Measurements from ENCODE around the gene FOXP1. TPM values are rescaled to one million over a fixed set of nuclear protein-coding genes. Genes with fewer than 3 reads are reported as not detected.

FOXP1 gene
- total RNA-seq, 1 donor from 2014 or later, result 107 TPM

DNA sequence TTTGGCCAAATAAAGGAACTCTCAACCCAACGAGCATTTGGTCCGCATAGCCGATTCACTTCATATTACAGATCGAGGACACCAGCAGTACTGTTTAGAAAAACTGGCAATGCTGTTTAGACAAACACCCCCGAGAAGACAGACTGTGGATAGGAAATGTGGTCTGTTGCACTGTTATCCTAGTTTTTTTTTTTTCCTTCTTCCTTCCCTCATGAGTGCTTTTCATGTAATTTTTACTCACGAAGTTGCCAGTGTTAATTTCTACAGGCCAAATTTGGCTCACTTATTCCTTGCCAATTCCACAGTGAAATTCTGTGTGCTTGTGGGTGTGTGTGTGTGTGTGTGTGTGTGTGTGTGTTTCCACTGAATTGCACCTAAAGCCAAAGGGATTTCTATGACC is 165.7 kb downstream of the FOXP1 start:
- Mint-ChIP-seq H3K9me3 (ENCODE audit: unreplicated experiment) (no peaks in the 10 kb centered on the region), H3K4me3 (ENCODE audit: unreplicated experiment) (no peak overlapping the region), H3K27ac (ENCODE audit: unreplicated experiment) (no peak overlapping the region), H3K27me3 (ENCODE audit: low read depth, unreplicated experiment) (no peaks in the 10 kb centered on the region), H3K36me3 (ENCODE audit: low read depth, unreplicated experiment) (peaks cover 3% of the 10 kb centered on the region), H3K4me1 (ENCODE audit: low read depth, unreplicated experiment) (peaks cover 55% of the 10 kb centered on the region)
- DNase-seq (ENCODE audit: low read depth) (no peak), FAIRE-seq (no peak)
- Histone ChIP-seq H3K9ac (ENCODE audit: low read length) (no peak overlapping the region), H3K79me2 (ENCODE audit: insufficient read depth, low read length) (peaks cover 99% of the 10 kb centered on the region), H3K27ac (ENCODE audit: low read depth, low read length) (no peak overlapping the region), H4K20me1 (ENCODE audit: insufficient read depth, low read length) (peaks cover 85% of the 10 kb centered on the region), H2AFZ (ENCODE audit: low read depth, low read length) (no peak overlapping the region), H3K4me3 (ENCODE audit: insufficient read depth, low read depth, low read length) (no peak overlapping the region), H3K27me3 (ENCODE audit: insufficient read depth, low read length) (no peaks in the 10 kb centered on the region), H3K4me2 (ENCODE audit: low read length) (no peak overlapping the region), H3K4me1 (ENCODE audit: insufficient read depth, low read length) (peaks cover 7% of the 10 kb centered on the region), H3K36me3 (ENCODE audit: insufficient read depth, low read length) (no peaks in the 10 kb centered on the region), H3K9me3 (ENCODE audit: insufficient read depth, low read depth, low read length) (no peaks in the 10 kb centered on the region)
- TF ChIP-seq EZH2 (IDR thresholded peaks at IDR 0.05; ENCODE audit: insufficient read depth, low read length), result no peak
- TF ChIP-seq, protein P1, sequence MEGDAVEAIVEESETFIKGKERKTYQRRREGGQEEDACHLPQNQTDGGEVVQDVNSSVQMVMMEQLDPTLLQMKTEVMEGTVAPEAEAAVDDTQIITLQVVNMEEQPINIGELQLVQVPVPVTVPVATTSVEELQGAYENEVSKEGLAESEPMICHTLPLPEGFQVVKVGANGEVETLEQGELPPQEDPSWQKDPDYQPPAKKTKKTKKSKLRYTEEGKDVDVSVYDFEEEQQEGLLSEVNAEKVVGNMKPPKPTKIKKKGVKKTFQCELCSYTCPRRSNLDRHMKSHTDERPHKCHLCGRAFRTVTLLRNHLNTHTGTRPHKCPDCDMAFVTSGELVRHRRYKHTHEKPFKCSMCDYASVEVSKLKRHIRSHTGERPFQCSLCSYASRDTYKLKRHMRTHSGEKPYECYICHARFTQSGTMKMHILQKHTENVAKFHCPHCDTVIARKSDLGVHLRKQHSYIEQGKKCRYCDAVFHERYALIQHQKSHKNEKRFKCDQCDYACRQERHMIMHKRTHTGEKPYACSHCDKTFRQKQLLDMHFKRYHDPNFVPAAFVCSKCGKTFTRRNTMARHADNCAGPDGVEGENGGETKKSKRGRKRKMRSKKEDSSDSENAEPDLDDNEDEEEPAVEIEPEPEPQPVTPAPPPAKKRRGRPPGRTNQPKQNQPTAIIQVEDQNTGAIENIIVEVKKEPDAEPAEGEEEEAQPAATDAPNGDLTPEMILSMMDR (IDR thresholded peaks at IDR 0.05; ENCODE audit: insufficient read depth, low read depth, low read length), result no peak

GRCh38 chr3:71416876-71417275 is 166.7 kb downstream of the FOXP1 start:
- Histone ChIP-seq H3K27me3 (ENCODE audit: insufficient read depth, low read length) (no peaks in the 10 kb centered on the region), H3K4me2 (ENCODE audit: low read length) (no peak overlapping the region), H2AFZ (ENCODE audit: low read depth, low read length) (no peak overlapping the region), H3K36me3 (ENCODE audit: insufficient read depth, low read length) (no peaks in the 10 kb centered on the region), H3K79me2 (ENCODE audit: insufficient read depth, low read length) (peaks cover 99% of the 10 kb centered on the region), H3K27ac (ENCODE audit: low read depth, low read length) (no peak overlapping the region), H3K9ac (ENCODE audit: low read length) (no peak overlapping the region), H3K9me3 (ENCODE audit: insufficient read depth, low read depth, low read length) (no peaks in the 10 kb centered on the region), H4K20me1 (ENCODE audit: insufficient read depth, low read length) (peaks cover 85% of the 10 kb centered on the region), H3K4me3 (ENCODE audit: insufficient read depth, low read depth, low read length) (no peak overlapping the region), H3K4me1 (ENCODE audit: insufficient read depth, low read length) (peaks cover 10% of the 10 kb centered on the region)
- Mint-ChIP-seq H3K4me3 (ENCODE audit: unreplicated experiment) (no peak overlapping the region), H3K27ac (ENCODE audit: unreplicated experiment) (no peak overlapping the region), H3K27me3 (ENCODE audit: low read depth, unreplicated experiment) (no peaks in the 10 kb centered on the region), H3K36me3 (ENCODE audit: low read depth, unreplicated experiment) (peaks cover 2% of the 10 kb centered on the region), H3K9me3 (ENCODE audit: unreplicated experiment) (no peaks in the 10 kb centered on the region), H3K4me1 (ENCODE audit: low read depth, unreplicated experiment) (peaks cover 63% of the 10 kb centered on the region)
- DNase-seq (ENCODE audit: low read depth) (no peak), FAIRE-seq (no peak)
- TF ChIP-seq EZH2 (IDR thresholded peaks at IDR 0.05; ENCODE audit: insufficient read depth, low read length), result no peak
- TF ChIP-seq, protein P1 (IDR thresholded peaks at IDR 0.05; ENCODE audit: insufficient read depth, low read depth, low read length), result peak; percentile 3

- FAIRE-seq, result no peak
- Mint-ChIP-seq H3K4me3 (ENCODE audit: unreplicated experiment) (no peak overlapping the region), H3K9me3 (ENCODE audit: unreplicated experiment) (no peaks in the 10 kb centered on the region), H3K4me1 (ENCODE audit: low read depth, unreplicated experiment) (peaks cover 61% of the 10 kb centered on the region), H3K36me3 (ENCODE audit: low read depth, unreplicated experiment) (peaks cover 2% of the 10 kb centered on the region), H3K27me3 (ENCODE audit: low read depth, unreplicated experiment) (no peaks in the 10 kb centered on the region), H3K27ac (ENCODE audit: unreplicated experiment) (no peak overlapping the region)
- Histone ChIP-seq H3K27ac (ENCODE audit: low read depth, low read length) (no peak overlapping the region), H2AFZ (ENCODE audit: low read depth, low read length) (no peak overlapping the region), H4K20me1 (ENCODE audit: insufficient read depth, low read length) (peaks cover 87% of the 10 kb centered on the region), H3K4me3 (ENCODE audit: insufficient read depth, low read depth, low read length) (no peak overlapping the region), H3K79me2 (ENCODE audit: insufficient read depth, low read length) (peaks cover 98% of the 10 kb centered on the region), H3K36me3 (ENCODE audit: insufficient read depth, low read length) (no peaks in the 10 kb centered on the region), H3K4me2 (ENCODE audit: low read length) (no peak overlapping the region), H3K9me3 (ENCODE audit: insufficient read depth, low read depth, low read length) (no peaks in the 10 kb centered on the region), H3K9ac (ENCODE audit: low read length) (no peak overlapping the region), H3K27me3 (ENCODE audit: insufficient read depth, low read length) (no peaks in the 10 kb centered on the region), H3K4me1 (ENCODE audit: insufficient read depth, low read length) (peaks cover 10% of the 10 kb centered on the region)
- DNase-seq (ENCODE audit: low read depth), result peak; percentile 61
- TF ChIP-seq EZH2 (IDR thresholded peaks at IDR 0.05; ENCODE audit: insufficient read depth, low read length), result no peak
- TF ChIP-seq, protein P1 (IDR thresholded peaks at IDR 0.05; ENCODE audit: insufficient read depth, low read depth, low read length), result no peak
Measured at GRCh38 chr3:71415681-71416122, 167.8 kb downstream of the FOXP1 start.

Measured in astrocyte (in vitro differentiated cells and primary cell).